Measurements from ENCODE around the gene MYL2. TPM values are rescaled to one million over a fixed set of nuclear protein-coding genes. Genes with fewer than 3 reads are reported as not detected.

Gene MYL2
- total RNA-seq, 6 experiments from 2014 or later, result not detected

DNA sequence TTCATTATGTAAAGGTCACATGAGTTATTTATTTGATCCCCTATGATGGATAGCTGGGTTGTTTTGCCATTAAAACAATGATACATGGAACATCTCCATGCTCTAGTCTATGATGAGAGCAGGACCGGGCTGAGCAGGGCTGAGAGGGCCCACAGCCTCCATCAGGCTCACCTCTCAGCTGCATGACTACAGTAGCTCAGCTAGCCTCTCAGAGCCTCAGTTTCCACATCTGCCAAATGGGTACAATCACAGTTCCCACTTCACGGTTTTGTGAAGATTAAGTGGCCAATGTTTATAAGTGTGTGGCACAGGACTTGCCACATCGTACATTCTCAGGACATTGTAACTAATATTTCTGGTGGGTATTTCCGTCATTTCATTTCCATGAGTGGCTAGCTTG, 19.9 kb upstream of the MYL2 start:
- DNase-seq, result no peak
- H3K27me3 Mint-ChIP-seq (ENCODE audit: insufficient read depth), result peaks cover 6% of the 10 kb centered on the region
- H3K27ac Mint-ChIP-seq, result no peak overlapping the region
- no peak overlapping the region for H3K4me3 Mint-ChIP-seq
- H3K4me1 Mint-ChIP-seq (ENCODE audit: low read depth), result no peaks in the 10 kb centered on the region
- H3K9me3 Mint-ChIP-seq, result no peaks in the 10 kb centered on the region
- H3K36me3 Mint-ChIP-seq (ENCODE audit: low read depth), result no peaks in the 10 kb centered on the region
- TF ChIP-seq, protein P1, sequence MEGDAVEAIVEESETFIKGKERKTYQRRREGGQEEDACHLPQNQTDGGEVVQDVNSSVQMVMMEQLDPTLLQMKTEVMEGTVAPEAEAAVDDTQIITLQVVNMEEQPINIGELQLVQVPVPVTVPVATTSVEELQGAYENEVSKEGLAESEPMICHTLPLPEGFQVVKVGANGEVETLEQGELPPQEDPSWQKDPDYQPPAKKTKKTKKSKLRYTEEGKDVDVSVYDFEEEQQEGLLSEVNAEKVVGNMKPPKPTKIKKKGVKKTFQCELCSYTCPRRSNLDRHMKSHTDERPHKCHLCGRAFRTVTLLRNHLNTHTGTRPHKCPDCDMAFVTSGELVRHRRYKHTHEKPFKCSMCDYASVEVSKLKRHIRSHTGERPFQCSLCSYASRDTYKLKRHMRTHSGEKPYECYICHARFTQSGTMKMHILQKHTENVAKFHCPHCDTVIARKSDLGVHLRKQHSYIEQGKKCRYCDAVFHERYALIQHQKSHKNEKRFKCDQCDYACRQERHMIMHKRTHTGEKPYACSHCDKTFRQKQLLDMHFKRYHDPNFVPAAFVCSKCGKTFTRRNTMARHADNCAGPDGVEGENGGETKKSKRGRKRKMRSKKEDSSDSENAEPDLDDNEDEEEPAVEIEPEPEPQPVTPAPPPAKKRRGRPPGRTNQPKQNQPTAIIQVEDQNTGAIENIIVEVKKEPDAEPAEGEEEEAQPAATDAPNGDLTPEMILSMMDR (IDR thresholded peaks at IDR 0.05), result no peak

DNA sequence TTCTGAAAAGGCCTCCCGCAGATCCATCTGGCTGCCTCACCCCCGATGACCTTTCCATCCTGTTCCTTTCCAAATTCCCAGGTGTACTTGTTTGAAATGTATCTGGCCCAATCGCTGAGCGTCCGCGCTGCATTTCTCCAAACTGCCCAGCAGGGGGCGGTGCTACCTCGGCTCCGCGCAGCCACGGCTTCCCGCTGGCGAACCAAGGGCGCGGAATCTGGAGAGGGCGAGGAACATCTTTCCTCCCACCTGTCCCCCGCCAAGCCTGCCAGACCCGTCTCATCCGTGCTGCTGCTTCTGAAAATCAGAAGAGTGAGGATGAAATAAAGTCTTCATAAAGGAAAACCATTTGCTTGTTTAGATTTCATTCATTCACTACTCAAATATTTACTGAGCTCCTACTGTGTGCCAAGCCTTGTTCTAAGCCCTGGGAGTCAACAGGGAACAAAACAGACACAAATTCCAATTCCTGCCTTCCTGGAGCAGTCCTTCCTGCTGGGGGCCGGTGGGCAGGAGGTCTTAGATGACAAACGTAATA, 16.8 kb upstream of the MYL2 start:
- H3K9me3 Mint-ChIP-seq, result no peaks in the 10 kb centered on the region
- H3K4me3 Mint-ChIP-seq, result no peak overlapping the region
- no peak for DNase-seq
- peaks cover 6% of the 10 kb centered on the region for H3K27me3 Mint-ChIP-seq (ENCODE audit: insufficient read depth)
- H3K36me3 Mint-ChIP-seq (ENCODE audit: low read depth), result no peaks in the 10 kb centered on the region
- TF ChIP-seq, protein P1 (IDR thresholded peaks at IDR 0.05), result peak; percentile 97
- no peak overlapping the region for H3K27ac Mint-ChIP-seq
- peaks cover 7% of the 10 kb centered on the region; the same call in 1 of the 2 replicates for H3K4me1 Mint-ChIP-seq (ENCODE audit: low read depth)

DNA sequence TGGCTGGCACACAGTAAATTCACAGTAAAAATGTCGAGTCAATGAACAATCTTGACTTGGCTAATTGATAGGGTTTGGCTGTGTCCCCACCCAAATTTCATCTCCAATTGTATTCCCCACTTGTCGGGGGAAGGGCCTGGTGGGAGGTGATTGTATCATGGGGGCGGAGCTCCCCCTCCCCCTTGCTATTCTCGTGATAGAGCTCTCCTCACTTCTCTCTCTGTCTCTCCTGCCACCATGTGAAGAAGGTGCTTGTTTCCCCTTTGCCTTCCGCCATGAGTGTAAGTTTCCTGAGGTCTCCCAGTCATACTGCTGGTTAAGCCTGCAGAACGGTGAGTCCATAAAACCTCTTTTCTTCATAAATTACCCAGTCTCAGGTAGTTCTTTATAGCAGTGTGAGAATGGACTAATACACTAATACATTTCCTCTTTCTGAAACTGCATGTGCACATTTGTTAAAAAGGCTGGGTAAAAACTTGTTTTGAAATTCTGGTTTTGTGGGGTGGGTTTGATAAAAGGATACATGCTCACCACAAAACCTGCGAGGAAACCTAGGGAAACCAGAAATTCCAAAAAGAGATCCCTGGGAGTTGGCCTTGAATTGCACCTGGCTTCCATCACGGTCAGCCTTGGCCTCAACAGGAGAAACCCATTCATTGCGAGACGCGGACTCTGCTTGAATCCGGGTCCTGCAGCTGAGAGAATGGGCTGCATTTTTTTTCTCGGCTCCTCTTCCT, 16.2 kb upstream of the MYL2 start:
- H3K36me3 Mint-ChIP-seq (ENCODE audit: low read depth), result no peaks in the 10 kb centered on the region
- no peaks in the 10 kb centered on the region for H3K9me3 Mint-ChIP-seq
- peaks cover 8% of the 10 kb centered on the region for H3K27me3 Mint-ChIP-seq (ENCODE audit: insufficient read depth)
- DNase-seq, result no peak
- H3K4me1 Mint-ChIP-seq (ENCODE audit: low read depth), result peaks cover 7% of the 10 kb centered on the region; the same call in 1 of the 2 replicates
- TF ChIP-seq, protein P1 (IDR thresholded peaks at IDR 0.05), result no peak
- no peak overlapping the region for H3K27ac Mint-ChIP-seq
- no peak overlapping the region for H3K4me3 Mint-ChIP-seq

DNA sequence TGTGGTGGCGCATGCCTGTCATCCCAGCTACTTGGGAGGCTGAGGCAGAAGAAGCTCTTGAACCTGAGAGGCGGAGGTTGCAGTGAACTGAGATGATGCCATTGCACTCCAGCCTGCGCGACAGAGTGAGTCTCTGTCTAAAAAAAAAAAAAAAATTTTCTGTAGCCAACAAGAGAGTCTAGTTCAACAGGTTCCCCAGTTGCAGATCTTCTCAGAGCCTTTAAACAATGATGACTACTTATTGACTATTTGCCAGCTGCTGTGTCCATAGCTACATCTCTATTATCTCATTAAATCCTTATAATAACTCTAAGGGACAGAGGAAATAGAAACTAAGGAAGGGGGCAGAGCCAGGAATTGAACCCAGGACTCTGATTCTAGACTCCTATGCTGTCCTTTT, 15.2 kb upstream of the MYL2 start:
- TF ChIP-seq, protein P1 (IDR thresholded peaks at IDR 0.05), result no peak

DNA sequence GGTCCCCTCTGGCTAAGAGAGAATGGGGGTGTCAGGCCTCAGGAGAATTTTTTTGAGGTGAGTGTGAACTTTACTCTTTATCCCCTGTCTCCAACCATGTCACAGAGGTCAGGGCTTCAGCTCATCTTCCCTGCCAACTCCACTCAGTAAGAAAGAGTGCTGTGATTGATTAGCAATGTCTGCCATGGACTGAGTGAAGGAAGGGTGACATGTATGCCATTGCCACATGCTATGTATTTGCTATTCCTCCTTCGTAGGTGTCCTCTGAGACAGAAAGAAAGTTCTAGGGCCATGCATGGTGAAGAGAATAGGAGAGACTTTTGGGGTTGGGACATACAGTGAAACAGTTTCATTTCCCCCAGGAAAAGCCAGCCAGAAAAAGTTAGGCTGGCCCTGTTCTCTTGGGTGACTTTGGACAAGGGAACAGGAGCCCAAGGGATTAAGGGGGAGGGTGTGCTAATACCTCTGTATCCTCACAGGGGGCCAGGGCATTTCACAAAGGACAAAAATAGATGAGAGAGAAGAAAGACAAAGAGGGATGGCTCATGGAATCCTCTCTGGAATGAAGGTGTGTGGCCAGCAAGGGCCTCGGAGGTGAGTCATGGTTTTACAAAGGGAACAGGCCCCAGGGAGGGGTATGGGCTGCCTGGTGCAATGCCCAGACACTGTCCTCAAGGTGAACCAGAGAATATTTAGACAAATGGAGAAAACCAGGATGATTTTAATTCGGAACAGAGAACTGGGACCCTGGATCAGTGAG, 13.9 kb upstream of the MYL2 start:
- no peak overlapping the region for H3K27ac Mint-ChIP-seq
- TF ChIP-seq, protein P1 (IDR thresholded peaks at IDR 0.05), result no peak
- no peaks in the 10 kb centered on the region for H3K9me3 Mint-ChIP-seq
- H3K4me3 Mint-ChIP-seq, result no peak overlapping the region
- no peaks in the 10 kb centered on the region for H3K36me3 Mint-ChIP-seq (ENCODE audit: low read depth)
- H3K4me1 Mint-ChIP-seq (ENCODE audit: low read depth), result peaks cover 7% of the 10 kb centered on the region; the same call in 1 of the 2 replicates
- peaks cover 9% of the 10 kb centered on the region for H3K27me3 Mint-ChIP-seq (ENCODE audit: insufficient read depth)
- DNase-seq, result peak; percentile 12

More for the DNA sequence above, 15.2 kb upstream of the MYL2 start:
- H3K27ac Mint-ChIP-seq, result no peak overlapping the region
- peaks cover 9% of the 10 kb centered on the region for H3K27me3 Mint-ChIP-seq (ENCODE audit: insufficient read depth)
- H3K4me3 Mint-ChIP-seq, result no peak overlapping the region
- DNase-seq, result no peak
- H3K36me3 Mint-ChIP-seq (ENCODE audit: low read depth), result no peaks in the 10 kb centered on the region
- H3K9me3 Mint-ChIP-seq, result no peaks in the 10 kb centered on the region
- peaks cover 7% of the 10 kb centered on the region; the same call in 1 of the 2 replicates for H3K4me1 Mint-ChIP-seq (ENCODE audit: low read depth)

All from HFFc6 (cell line).